MM.1S (cell line): ENCODE results near the gene HGFAC.

Experiments
- DNase-seq: peaks from one replicate; pipeline ENCODE4 v3.0.0-alpha.2; 2015
- H2AFZ ChIP-seq: fragments of 300-600 bp; sonication (generic); 2 replicates; pipeline ENCODE4 v1.6.0; 2016; ENCODE audit warnings: antibody characterized with exemption, low read length
- H3F3A ChIP-seq: fragments of 300-600 bp; sonication (generic); 2 replicates; pipeline ENCODE4 v1.6.1; 2016; ENCODE audit warnings: mild to moderate bottlenecking, antibody characterized with exemption, low read length, moderate library complexity, mixed read lengths; ENCODE audit not compliant: insufficient read depth
- H3K27ac ChIP-seq: fragments of 300-600 bp; sonication (generic); 2 replicates; pipeline ENCODE4 v1.5.1; 2016; ENCODE audit warnings: mild to moderate bottlenecking, low read length
- H3K27me3 ChIP-seq: fragments of 300-600 bp; sonication (generic); replicated peaks from 2 replicates; pipeline ENCODE4 v1.6.0; 2016; ENCODE audit warnings: low read length; ENCODE audit not compliant: insufficient read depth
- H3K36me3 ChIP-seq: fragments of 300-600 bp; sonication (generic); replicated peaks from 2 replicates; pipeline ENCODE4 v1.6.1; 2016; ENCODE audit warnings: mild to moderate bottlenecking, low read length, mixed read lengths; ENCODE audit not compliant: insufficient read depth
- H3K4me1 ChIP-seq: fragments of 300-600 bp; sonication (generic); 2 replicates; pipeline ENCODE4 v1.6.1; 2016; ENCODE audit warnings: low read length, mixed read lengths
- H3K4me2 ChIP-seq: fragments of 300-600 bp; sonication (generic); 2 replicates; pipeline ENCODE4 v1.6.0; 2016; ENCODE audit warnings: low read depth, low read length
- H3K4me3 ChIP-seq: fragments of 300-600 bp; sonication (generic); 2 replicates; pipeline ENCODE4 v1.5.1; 2016; ENCODE audit warnings: low read length, mixed read lengths
- H3K79me2 ChIP-seq: fragments of 300-600 bp; sonication (generic); 2 replicates; pipeline ENCODE4 v1.6.1; 2016; ENCODE audit warnings: mixed run types, low read length, mixed read lengths
- H3K9ac ChIP-seq: fragments of 300-600 bp; sonication (generic); 2 replicates; pipeline ENCODE4 v1.6.1; 2016; ENCODE audit warnings: low read length, mixed read lengths
- H3K9me2 ChIP-seq: fragments of 300-600 bp; sonication (generic); replicated peaks from 2 replicates; pipeline ENCODE4 v1.6.1; 2016; ENCODE audit warnings: mild to moderate bottlenecking, low read length, mixed read lengths; ENCODE audit not compliant: insufficient read depth
- H3K9me3 ChIP-seq: fragments of 300-600 bp; sonication (generic); replicated peaks from 2 replicates; pipeline ENCODE4 v1.6.1; 2016; ENCODE audit warnings: mild to moderate bottlenecking, low read length, mixed read lengths; ENCODE audit not compliant: insufficient read depth
- H4K20me1 ChIP-seq: fragments of 300-600 bp; sonication (generic); 2 replicates; pipeline ENCODE4 v1.6.1; 2016; ENCODE audit warnings: mild to moderate bottlenecking, low read length, moderate library complexity, mixed read lengths; ENCODE audit not compliant: insufficient read depth
- CTCF ChIP-seq: fragments of 300-600 bp; sonication (generic); IDR thresholded peaks from 2 replicates; pipeline ENCODE4 v1.5.1; 2016; ENCODE audit warnings: antibody characterized with exemption, low read length, mixed read lengths
- EZH2 ChIP-seq: fragments of 300-600 bp; sonication (generic); optimal IDR thresholded peaks from 2 replicates; pipeline ENCODE3; 2017; ENCODE audit warnings: low read depth, mild to moderate bottlenecking, antibody characterized with exemption, low read length, mixed read lengths
- EZH2phosphoT487 ChIP-seq: fragments of 300-600 bp; sonication (generic); IDR thresholded peaks from 2 replicates; pipeline ENCODE4 v1.6.1; 2018; ENCODE audit warnings: antibody characterized with exemption, low read length

Gene HGFAC

GRCh38 chr4:3469386-3470243 is 27.8 kb downstream of the HGFAC start:
- H3F3A ChIP-seq = no peaks in the 10 kb centered on the region
- no peak for DNase-seq
- no peak overlapping the region for H2AFZ ChIP-seq
- no peak overlapping the region for H3K9ac ChIP-seq
- H3K36me3 ChIP-seq = no peaks in the 10 kb centered on the region
- no peak overlapping the region for H3K4me3 ChIP-seq
- TF ChIP-seq EZH2 (no peak), EZH2phosphoT487 (no peak), CTCF (no peak)
- H3K9me2 ChIP-seq = no peaks in the 10 kb centered on the region
- H3K27me3 ChIP-seq = peaks cover 74% of the 10 kb centered on the region
- H3K79me2 ChIP-seq = no peaks in the 10 kb centered on the region
- H3K9me3 ChIP-seq = no peaks in the 10 kb centered on the region
- no peaks in the 10 kb centered on the region for H3K4me1 ChIP-seq
- H3K4me2 ChIP-seq = no peak overlapping the region
- H4K20me1 ChIP-seq = no peaks in the 10 kb centered on the region
- no peak overlapping the region for H3K27ac ChIP-seq

- Histone ChIP-seq H3K27me3 (peaks cover 74% of the 10 kb centered on the region), H3K4me1 (no peaks in the 10 kb centered on the region), H3K9me3 (no peaks in the 10 kb centered on the region), H3K4me3 (no peak overlapping the region), H3K9me2 (no peaks in the 10 kb centered on the region), H4K20me1 (no peaks in the 10 kb centered on the region), H3K36me3 (no peaks in the 10 kb centered on the region), H3K79me2 (no peaks in the 10 kb centered on the region), H3K4me2 (no peak overlapping the region), H3K27ac (no peak overlapping the region), H3K9ac (no peak overlapping the region), H3F3A (no peaks in the 10 kb centered on the region), H2AFZ (no peak overlapping the region)
- DNase-seq = no peak
- TF ChIP-seq EZH2 (no peak), EZH2phosphoT487 (no peak), CTCF (no peak)
Observed at GRCh38 chr4:3470244-3471097, 28.7 kb downstream of the HGFAC start.

- H3K4me2 ChIP-seq = no peak overlapping the region
- DNase-seq = no peak
- no peaks in the 10 kb centered on the region for H3K36me3 ChIP-seq
- H3K4me3 ChIP-seq = no peak overlapping the region
- H3K9me3 ChIP-seq = no peaks in the 10 kb centered on the region
- no peaks in the 10 kb centered on the region for H3K4me1 ChIP-seq
- H3K9me2 ChIP-seq = no peaks in the 10 kb centered on the region
- peaks cover 71% of the 10 kb centered on the region for H3K27me3 ChIP-seq
- no peaks in the 10 kb centered on the region for H3F3A ChIP-seq
- no peak for TF ChIP-seq CTCF
- TF ChIP-seq EZH2phosphoT487 = no peak
- TF ChIP-seq EZH2 = no peak
- H4K20me1 ChIP-seq = no peaks in the 10 kb centered on the region
- no peak overlapping the region for H3K9ac ChIP-seq
- no peak overlapping the region for H3K27ac ChIP-seq
- H3K79me2 ChIP-seq = no peaks in the 10 kb centered on the region
- no peak overlapping the region for H2AFZ ChIP-seq
Observed at GRCh38 chr4:3471098-3471760, 29.5 kb downstream of the HGFAC start.
